HTERT RPE-1 (cell line): ENCODE measurements around the gene GNB2.

ENCODE experiments used
- in situ Hi-C: fragments of 300-500 bp; cut with MboI; formaldehyde crosslinking; loops from 4 replicates; pipeline ENCODE4 v1.14.3; 2020; ENCODE audit warnings: low sequenced_read_pairs

Gene GNB2

GRCh38 chr7:100722480-100723212, 49.1 kb downstream of the GNB2 start:
- in situ Hi-C loops: loop anchor here (25.0 kb wide), 1 partner anchor 115 kb away; the partner anchor contains the start of gene EPHB4

DNA sequence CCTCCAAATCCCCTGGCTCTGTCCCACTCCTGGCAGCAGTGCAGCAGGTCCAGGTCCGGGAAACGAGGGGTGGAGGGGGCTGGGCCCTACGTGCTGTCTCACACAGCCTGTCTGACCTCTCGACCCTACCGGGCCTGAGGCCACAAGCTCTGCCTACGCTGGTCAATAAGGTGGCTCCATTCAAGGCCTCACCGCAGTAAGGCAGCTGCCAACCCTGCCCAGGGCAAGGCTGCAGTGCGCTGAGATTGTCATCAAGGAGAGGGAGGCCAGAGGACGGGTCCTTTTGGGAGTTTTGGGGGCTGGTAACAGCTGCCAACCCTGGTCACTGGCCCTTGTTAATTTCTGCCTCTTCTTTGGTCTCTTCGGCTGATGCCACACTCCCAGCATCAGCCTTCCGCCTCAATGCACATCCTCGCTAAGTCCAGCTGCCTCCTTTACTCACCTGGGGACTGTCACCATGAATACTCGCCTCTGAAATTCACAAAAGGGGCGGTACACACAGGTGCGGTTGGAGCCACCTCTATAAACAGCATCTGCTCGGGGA, 50.3 kb downstream of the GNB2 start:
- in situ Hi-C loops: loop anchor here (25.0 kb wide), 1 partner anchor 113 kb away; the partner anchor contains the start of gene EPHB4

DNA sequence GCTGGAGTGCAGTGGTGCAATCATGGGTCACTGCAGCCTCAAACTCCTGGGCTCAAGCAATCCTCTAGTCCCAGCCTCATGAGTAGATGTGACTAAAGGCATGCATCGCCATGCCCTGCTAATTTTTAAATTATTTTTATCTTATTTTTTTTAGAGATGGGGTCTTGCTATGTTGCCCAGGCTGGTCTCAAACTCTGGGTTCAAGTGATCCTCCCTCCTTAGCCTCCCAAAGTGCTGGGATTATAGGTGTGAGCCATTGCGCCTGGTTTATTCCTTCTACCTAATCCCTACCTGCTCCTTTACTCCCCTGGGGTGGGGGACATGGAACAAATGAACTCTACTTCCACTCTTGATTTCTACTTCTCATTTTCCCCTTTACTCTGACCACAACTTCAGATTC, 50.8 kb downstream of the GNB2 start:
- in situ Hi-C loops: loop anchor here (25.0 kb wide), 1 partner anchor 113 kb away; the partner anchor contains the start of gene EPHB4

- in situ Hi-C loops: no loop called here
Observed at GRCh38 chr7:100726996-100727761, 53.6 kb downstream of the GNB2 start.

DNA sequence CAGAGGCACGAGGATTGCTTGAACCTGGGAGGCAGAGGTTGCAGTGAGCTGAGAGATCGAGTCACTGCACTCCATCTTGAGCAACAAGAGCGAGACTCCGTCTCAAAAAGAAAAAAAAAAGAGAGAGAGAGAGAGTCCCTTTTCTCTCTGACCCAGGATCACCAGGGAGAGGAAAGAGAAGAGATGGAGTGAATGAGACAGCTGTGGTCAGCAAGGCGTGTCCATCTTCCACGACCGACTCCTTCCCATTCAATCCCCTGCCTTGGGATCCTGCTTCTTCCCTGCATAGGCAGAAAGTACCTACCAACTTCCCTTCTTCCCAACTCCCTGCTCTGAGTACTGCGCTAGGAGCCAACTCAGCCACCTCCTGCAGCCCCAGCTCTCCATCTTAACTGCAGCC, 54.7 kb downstream of the GNB2 start:
- in situ Hi-C loops: no loop called here
